Uterus (tissue), 4 donors: ENCODE measurements around the gene AADAC. TPM values are rescaled to one million over a fixed set of nuclear protein-coding genes. Genes with fewer than 3 reads are reported as not detected.
"Not testable (repeated sequence)": the region's sequence is repeated elsewhere in the genome, so short reads cannot be mapped to it uniquely, and the experiment has no call there.

Experiments used
- DNase-seq, 2 donors: peaks; one replicate each; pipeline ENCODE4 v3.0.0-alpha.2; 2019 to 2020
- H3K27ac ChIP-seq, 2 donors: fragments of 200-600 bp; sonication (generic); 1 replicate in 1 of 2; 2 replicates in 1 of 2; pipeline ENCODE4 v1.5.1; 2016 to 2018
- H3K27me3 ChIP-seq, 2 donors: fragments of 200-600 bp; sonication (generic); one replicate each; pipeline ENCODE4 v1.5.1; 2018 to 2019; ENCODE audit warnings: control low read depth in 1 of 2
- H3K36me3 ChIP-seq, 2 donors: fragments of 200-600 bp; sonication (generic); one replicate each; pipeline ENCODE4 v1.5.1; 2019; ENCODE audit warnings: control low read depth in 1 of 2
- H3K4me1 ChIP-seq, 2 donors: fragments of 200-600 bp; sonication (generic); one replicate each; pipeline ENCODE4 v1.5.1; 2018 to 2019; ENCODE audit warnings: control low read depth in 1 of 2
- H3K4me3 ChIP-seq, 2 donors: fragments of 200-600 bp; sonication (generic); 1 replicate in 1 of 2; 2 replicates in 1 of 2; pipeline ENCODE4 v1.5.1; 2018 to 2019; ENCODE audit warnings: mild to moderate bottlenecking in 1 of 2
- H3K9me3 ChIP-seq, 2 donors: fragments of 200-600 bp; sonication (generic); one replicate each; pipeline ENCODE4 v1.5.1; 2019; ENCODE audit warnings: control low read depth in 1 of 2
- CTCF ChIP-seq, 4 experiments: fragments of 200-600 bp in 2 of 4; fragments of 450-650 bp in 2 of 4; sonication (generic) in 2 of 4; IDR thresholded peaks; one replicate each; pipeline ENCODE4 v1.5.1; 2016 to 2019; ENCODE audit warnings: antibody characterized with exemption in 4 of 4, mild to moderate bottlenecking in 2 of 4, moderate library complexity in 1 of 4
- POLR2A ChIP-seq, 2 donors: fragments of 450-650 bp; IDR thresholded peaks; one replicate each; pipeline ENCODE4 v1.6.1; 2016; ENCODE audit warnings: antibody characterized with exemption in 2 of 2, mild to moderate bottlenecking in 1 of 2, moderate library complexity in 1 of 2
- intact Hi-C: fragments of 100-400 bp; cut with DNase I; formaldehyde crosslinking; loops from one replicate; pipeline ENCODE4 v1.15.1; 2023; ENCODE audit warnings: low total_unique reads
- total RNA-seq, 4 donors: library from RNA; depleted of rRNA in 3 of 4; stranded (reverse); fragments of >200 nt in 3 of 4; gene quantifications; one replicate each; pipeline versions ENCODE4 v1.1.0 to v1.2.4, GENCODE V29; 2014 to 2023
- donor health status: DM: yes; HTN: yes; CAD: no.

Gene AADAC
- total RNA-seq, 4 donors from 2014 or later, result 0.35 TPM; not detected in 3

GRCh38 chr3:151776259-151776740, 37.6 kb upstream of the AADAC start:
- Histone ChIP-seq H3K27ac (no peak overlapping the region), H3K9me3 (no peaks in the 10 kb centered on the region), H3K27me3 (no peaks in the 10 kb centered on the region), H3K36me3 (no peaks in the 10 kb centered on the region), H3K4me1 (no peaks in the 10 kb centered on the region), H3K4me3 (no peak overlapping the region)
- no peak for TF ChIP-seq POLR2A (IDR thresholded peaks at IDR 0.05)
- no peak for TF ChIP-seq CTCF (IDR thresholded peaks at IDR 0.05)
- DNase-seq, result no peak
- intact Hi-C loops, result no loop called here

GRCh38 chr3:151777880-151778279, 36.0 kb upstream of the AADAC start:
- intact Hi-C loops, result no loop called here
- no peaks in the 10 kb centered on the region for H3K9me3 ChIP-seq
- no peaks in the 10 kb centered on the region for H3K4me1 ChIP-seq
- H3K36me3 ChIP-seq, result no peaks in the 10 kb centered on the region
- no peak overlapping the region for H3K4me3 ChIP-seq
- no peaks in the 10 kb centered on the region for H3K27me3 ChIP-seq
- DNase-seq, result no peak
- TF ChIP-seq CTCF (IDR thresholded peaks at IDR 0.05), result no peak
- no peak overlapping the region for H3K27ac ChIP-seq

- TF ChIP-seq CTCF (IDR thresholded peaks at IDR 0.05) (no peak), POLR2A (IDR thresholded peaks at IDR 0.05) (no peak)
- Histone ChIP-seq H3K4me3 (no peak overlapping the region), H3K36me3 (no peaks in the 10 kb centered on the region), H3K9me3 (no peaks in the 10 kb centered on the region), H3K27me3 (no peaks in the 10 kb centered on the region), H3K4me1 (no peaks in the 10 kb centered on the region), H3K27ac (no peak overlapping the region)
- intact Hi-C loops, result no loop called here
- no peak for DNase-seq
Measured at GRCh38 chr3:151787626-151788025, 26.3 kb upstream of the AADAC start.

- H3K36me3 ChIP-seq, result no peaks in the 10 kb centered on the region
- DNase-seq, result no peak
- intact Hi-C loops, result no loop called here
- H3K4me3 ChIP-seq, result no peak overlapping the region
- TF ChIP-seq CTCF (IDR thresholded peaks at IDR 0.05) (no peak), POLR2A (IDR thresholded peaks at IDR 0.05) (no peak)
- no peaks in the 10 kb centered on the region for H3K27me3 ChIP-seq
- no peaks in the 10 kb centered on the region for H3K9me3 ChIP-seq
- no peak overlapping the region for H3K27ac ChIP-seq
- no peaks in the 10 kb centered on the region for H3K4me1 ChIP-seq
Measured at GRCh38 chr3:151788401-151788800, 25.5 kb upstream of the AADAC start.

- no peaks in the 10 kb centered on the region for H3K27me3 ChIP-seq
- no peaks in the 10 kb centered on the region for H3K4me1 ChIP-seq
- intact Hi-C loops, result no loop called here
- TF ChIP-seq POLR2A (IDR thresholded peaks at IDR 0.05) (no peak), CTCF (IDR thresholded peaks at IDR 0.05) (no peak)
- no peaks in the 10 kb centered on the region for H3K9me3 ChIP-seq
- H3K27ac ChIP-seq, result no peak overlapping the region
- H3K4me3 ChIP-seq, result no peak overlapping the region
- DNase-seq, result no peak
- H3K36me3 ChIP-seq, result no peaks in the 10 kb centered on the region
Measured at GRCh38 chr3:151789853-151790463, 24.0 kb upstream of the AADAC start.

- H3K9me3 ChIP-seq, intact Hi-C loops, H3K27ac ChIP-seq, H3K27me3 ChIP-seq, H3K4me1 ChIP-seq, H3K36me3 ChIP-seq, H3K4me3 ChIP-seq, DNase-seq: not testable (repeated sequence)
Measured at GRCh38 chr3:151790763-151791162, 23.2 kb upstream of the AADAC start.
